A549 (cell line): ENCODE data around the gene SUPT20HL1.
"Not testable (repeated sequence)": the region's sequence is repeated elsewhere in the genome, so short reads cannot be mapped to it uniquely, and the experiment has no call there.

ENCODE experiments used
- RCOR1 ChIP-seq: fragments of 150-350 bp; IDR thresholded peaks from 2 replicates; pipeline ENCODE4 v1.6.1; 2014; ENCODE audit warnings: antibody characterized with exemption, low read length, low read depth
- TF ChIP-seq, protein P1 (sequence below): fragments of >200 bp; sonication (Bioruptor Twin); formaldehyde crosslinking; IDR thresholded peaks from 3 replicates; pipeline ENCODE4 v1.5.1; 2016
- TF ChIP-seq, protein P2 (sequence below): fragments of 150-350 bp; IDR thresholded peaks from 2 replicates; pipeline ENCODE4 v1.6.1; 2014; ENCODE audit warnings: low read depth, mild to moderate bottlenecking, low read length
- TF ChIP-seq, protein P3 (sequence below): fragments of 450-650 bp; IDR thresholded peaks from 2 replicates; pipeline ENCODE4 v1.6.1; 2014; ENCODE audit warnings: antibody characterized with exemption
- TF ChIP-seq, protein P4 (sequence below): fragments of >200 bp; sonication (Bioruptor Twin); formaldehyde crosslinking; IDR thresholded peaks from 3 replicates; pipeline ENCODE4 v1.6.1; 2016

DNA sequence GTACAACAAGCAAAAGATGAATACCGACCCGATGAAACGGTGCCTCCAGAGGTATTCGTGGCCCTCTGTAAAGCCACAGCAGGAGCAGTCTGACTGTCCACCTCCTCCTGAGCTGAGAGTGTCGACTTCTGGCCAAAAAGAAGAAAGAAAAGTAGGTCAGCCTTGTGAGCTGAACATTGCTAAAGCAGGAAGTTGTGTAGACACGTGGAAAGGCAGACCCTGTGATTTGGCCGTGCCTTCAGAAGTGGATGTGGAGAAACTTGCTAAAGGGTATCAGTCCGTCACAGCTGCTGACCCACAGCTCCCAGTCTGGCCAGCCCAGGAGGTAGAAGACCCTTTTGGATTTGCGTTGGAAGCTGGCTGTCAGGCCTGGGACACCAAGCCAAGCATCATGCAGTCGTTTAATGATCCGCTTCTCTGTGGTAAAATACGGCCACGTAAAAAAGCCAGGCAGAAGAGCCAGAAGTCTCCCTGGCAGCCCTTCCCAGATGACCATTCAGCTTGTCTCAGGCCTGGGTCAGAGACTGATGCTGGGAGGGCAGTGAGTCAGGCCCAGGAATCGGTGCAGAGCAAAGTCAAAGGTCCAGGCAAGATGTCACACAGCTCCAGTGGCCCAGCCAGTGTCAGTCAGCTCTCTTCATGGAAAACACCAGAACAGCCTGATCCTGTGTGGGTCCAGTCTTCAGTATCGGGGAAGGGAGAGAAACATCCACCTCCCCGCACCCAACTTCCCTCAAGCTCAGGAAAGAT is 3.2 kb downstream of the SUPT20HL1 start:
- TF ChIP-seq, protein P1, sequence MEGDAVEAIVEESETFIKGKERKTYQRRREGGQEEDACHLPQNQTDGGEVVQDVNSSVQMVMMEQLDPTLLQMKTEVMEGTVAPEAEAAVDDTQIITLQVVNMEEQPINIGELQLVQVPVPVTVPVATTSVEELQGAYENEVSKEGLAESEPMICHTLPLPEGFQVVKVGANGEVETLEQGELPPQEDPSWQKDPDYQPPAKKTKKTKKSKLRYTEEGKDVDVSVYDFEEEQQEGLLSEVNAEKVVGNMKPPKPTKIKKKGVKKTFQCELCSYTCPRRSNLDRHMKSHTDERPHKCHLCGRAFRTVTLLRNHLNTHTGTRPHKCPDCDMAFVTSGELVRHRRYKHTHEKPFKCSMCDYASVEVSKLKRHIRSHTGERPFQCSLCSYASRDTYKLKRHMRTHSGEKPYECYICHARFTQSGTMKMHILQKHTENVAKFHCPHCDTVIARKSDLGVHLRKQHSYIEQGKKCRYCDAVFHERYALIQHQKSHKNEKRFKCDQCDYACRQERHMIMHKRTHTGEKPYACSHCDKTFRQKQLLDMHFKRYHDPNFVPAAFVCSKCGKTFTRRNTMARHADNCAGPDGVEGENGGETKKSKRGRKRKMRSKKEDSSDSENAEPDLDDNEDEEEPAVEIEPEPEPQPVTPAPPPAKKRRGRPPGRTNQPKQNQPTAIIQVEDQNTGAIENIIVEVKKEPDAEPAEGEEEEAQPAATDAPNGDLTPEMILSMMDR = not testable (repeated sequence)
- TF ChIP-seq, protein P2, sequence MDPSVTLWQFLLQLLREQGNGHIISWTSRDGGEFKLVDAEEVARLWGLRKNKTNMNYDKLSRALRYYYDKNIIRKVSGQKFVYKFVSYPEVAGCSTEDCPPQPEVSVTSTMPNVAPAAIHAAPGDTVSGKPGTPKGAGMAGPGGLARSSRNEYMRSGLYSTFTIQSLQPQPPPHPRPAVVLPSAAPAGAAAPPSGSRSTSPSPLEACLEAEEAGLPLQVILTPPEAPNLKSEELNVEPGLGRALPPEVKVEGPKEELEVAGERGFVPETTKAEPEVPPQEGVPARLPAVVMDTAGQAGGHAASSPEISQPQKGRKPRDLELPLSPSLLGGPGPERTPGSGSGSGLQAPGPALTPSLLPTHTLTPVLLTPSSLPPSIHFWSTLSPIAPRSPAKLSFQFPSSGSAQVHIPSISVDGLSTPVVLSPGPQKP = not testable (repeated sequence)
- TF ChIP-seq RCOR1 = not testable (repeated sequence)
- TF ChIP-seq, protein P3, sequence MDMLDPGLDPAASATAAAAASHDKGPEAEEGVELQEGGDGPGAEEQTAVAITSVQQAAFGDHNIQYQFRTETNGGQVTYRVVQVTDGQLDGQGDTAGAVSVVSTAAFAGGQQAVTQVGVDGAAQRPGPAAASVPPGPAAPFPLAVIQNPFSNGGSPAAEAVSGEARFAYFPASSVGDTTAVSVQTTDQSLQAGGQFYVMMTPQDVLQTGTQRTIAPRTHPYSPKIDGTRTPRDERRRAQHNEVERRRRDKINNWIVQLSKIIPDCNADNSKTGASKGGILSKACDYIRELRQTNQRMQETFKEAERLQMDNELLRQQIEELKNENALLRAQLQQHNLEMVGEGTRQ = not testable (repeated sequence)
- TF ChIP-seq, protein P4, sequence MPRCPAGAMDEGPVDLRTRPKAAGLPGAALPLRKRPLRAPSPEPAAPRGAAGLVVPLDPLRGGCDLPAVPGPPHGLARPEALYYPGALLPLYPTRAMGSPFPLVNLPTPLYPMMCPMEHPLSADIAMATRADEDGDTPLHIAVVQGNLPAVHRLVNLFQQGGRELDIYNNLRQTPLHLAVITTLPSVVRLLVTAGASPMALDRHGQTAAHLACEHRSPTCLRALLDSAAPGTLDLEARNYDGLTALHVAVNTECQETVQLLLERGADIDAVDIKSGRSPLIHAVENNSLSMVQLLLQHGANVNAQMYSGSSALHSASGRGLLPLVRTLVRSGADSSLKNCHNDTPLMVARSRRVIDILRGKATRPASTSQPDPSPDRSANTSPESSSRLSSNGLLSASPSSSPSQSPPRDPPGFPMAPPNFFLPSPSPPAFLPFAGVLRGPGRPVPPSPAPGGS = not testable (repeated sequence)
